ENCODE data around the gene TYRO3.

GRCh38 chr15:41562244-41562643 lies 3.2 kb downstream of the TYRO3 start:
- no peak for TF ChIP-seq CTCF (IDR thresholded peaks at IDR 0.05)
- no peak for TF ChIP-seq EZH2 (IDR thresholded peaks at IDR 0.05; ENCODE audit: borderline replicate concordance, insufficient read depth, low read depth, low read length, poor library complexity, severe bottlenecking)
